Nucleus accumbens (tissue), 56 donors: ENCODE data around the gene RASIP1.
"Not testable (repeated sequence)": the region's sequence is repeated elsewhere in the genome, so short reads cannot be mapped to it uniquely, and the experiment has no call there.

Source experiments
- DNase-seq, 56 donors: peaks; one replicate each; lab custom pipeline; 2025; lab: John Stamatoyannopoulos, UW

RASIP1 gene

GRCh38 chr19:48738557-48739403 is 1.6 kb downstream of the RASIP1 start:
- peak in 55 of 56 donors; percentile 10 to 90 (median 68) for DNase-seq

- no peak for DNase-seq
Observed at GRCh38 chr19:48737360-48737998, 2.9 kb downstream of the RASIP1 start.

- no peak for DNase-seq
Observed at GRCh38 chr19:48735031-48735615, 5.3 kb downstream of the RASIP1 start.

- DNase-seq: no peak
Observed at GRCh38 chr19:48734625-48735024, 5.8 kb downstream of the RASIP1 start.

GRCh38 chr19:48731452-48731851 is 9.0 kb downstream of the RASIP1 start:
- DNase-seq: no peak

- DNase-seq: no peak
Observed at GRCh38 chr19:48728911-48729664, 11.3 kb downstream of the RASIP1 start.

GRCh38 chr19:48726556-48726955 is 13.9 kb downstream of the RASIP1 start:
- no peak for DNase-seq

GRCh38 chr19:48724796-48725753 is 15.3 kb downstream of the RASIP1 start:
- DNase-seq: peak in 13 of 56 donors; percentile 5 to 45 (median 19)

- DNase-seq: no peak
Observed at GRCh38 chr19:48722196-48722708, 18.2 kb downstream of the RASIP1 start.

GRCh38 chr19:48720613-48721296 is 19.7 kb downstream of the RASIP1 start:
- peak; percentile 84 to 100 (median 98) for DNase-seq

- no peak for DNase-seq
Observed at GRCh38 chr19:48720251-48720612, 20.2 kb downstream of the RASIP1 start.

- DNase-seq: no peak
Observed at GRCh38 chr19:48719263-48720171, 20.9 kb downstream of the RASIP1 start, which contains the start of gene MAMSTR. Gene MAMSTR (minus strand): TSS chr19:48719725. CDS start chr19:48719031, 694 bp downstream.

- DNase-seq: no peak
Observed at GRCh38 chr19:48718711-48719231, 21.6 kb downstream of the RASIP1 start.

GRCh38 chr19:48718106-48718505 is 22.3 kb downstream of the RASIP1 start:
- not testable (repeated sequence) for DNase-seq

- peak in 48 of 56 donors; percentile 8 to 76 (median 44) for DNase-seq
Observed at GRCh38 chr19:48716562-48717291, 23.7 kb downstream of the RASIP1 start.

- no peak for DNase-seq
Observed at GRCh38 chr19:48715681-48716171, 24.7 kb downstream of the RASIP1 start.
